Heart left ventricle (tissue), 13 donors: ENCODE measurements around the gene MASTL.

Experiments
- POLR2A ChIP-seq, 2 donors: fragments of 450-650 bp; IDR thresholded peaks; one replicate each; pipeline ENCODE4 v1.6.1; 2017; ENCODE audit warnings: antibody characterized with exemption in 2 of 2, mild to moderate bottlenecking in 2 of 2, moderate library complexity in 2 of 2
- TF ChIP-seq, protein P1 (sequence below), 12 donors: fragments of 200-600 bp; sonication (generic) in 4 of 12; IDR thresholded peaks; one replicate each; pipeline versions ENCODE4 v1.5.0 to v1.8.0; 2018 to 2022; ENCODE audit warnings: antibody characterized with exemption in 12 of 12, mild to moderate bottlenecking in 5 of 12
- donor health status: ischemic (EF 13 %, LVEDD 7.1; RV severe dilation, severe dysfunction).
- donor health status: DM: no; HTN: yes; CAD: no.
- donor health status: DM: no; HTN: no; CAD: no.
- donor health status: ischemic (EF 25% LVEDD 6.9; RV normal size, moderate dysfunction).
- donor health status: ischemic (EF 25% LVEDD 5.7; RV mildly dilated, moderate dysfunction).
- donor health status: ischemic (EF 35%, LVEDD 5.7; RV mildly dilated, moderate dysfunction).
- donor health status: nonischemic (EF 11% LVEDD 7.7; RV severe dilation, severe dysfunction).
- donor health status: DM: yes; HTN: yes; CAD: no.
- donor health status: PGD.
- donor health status: ischemic (EF 29% LVEDD 5.4; RV normal size, mild dysfunction).
- donor health status: nonischemic (EF 23%, LVEDD 6.1; RV moderate dilation, normal function).

DNA sequence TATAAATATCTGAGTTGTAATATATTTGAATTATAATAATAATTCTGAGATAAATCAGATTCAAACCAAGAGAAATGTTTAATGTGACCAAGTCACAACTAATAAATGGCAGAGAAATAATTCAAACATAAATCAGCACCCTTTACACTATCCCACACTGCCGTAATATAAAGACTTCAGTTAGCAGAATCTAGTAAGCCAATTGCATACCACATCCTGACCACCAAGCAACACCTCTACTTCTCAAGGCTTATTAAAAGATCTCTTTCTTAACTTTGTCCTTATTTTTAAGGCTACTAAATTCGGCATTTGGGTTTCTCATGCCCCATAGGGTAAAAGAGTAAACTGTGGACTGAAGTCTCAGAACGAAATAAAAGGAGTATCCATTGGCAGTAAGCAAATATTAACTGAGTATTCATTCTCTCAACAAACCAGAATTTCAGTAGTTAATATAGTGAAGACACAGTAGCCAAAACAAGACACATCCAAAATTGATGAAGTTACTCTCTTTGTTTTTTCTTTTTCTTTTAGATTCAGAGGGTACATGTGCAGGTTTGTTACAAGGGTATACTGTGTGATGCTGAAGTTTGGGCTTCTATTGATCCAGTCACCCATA, 70.6 kb downstream of the MASTL start:
- TF ChIP-seq, protein P1, sequence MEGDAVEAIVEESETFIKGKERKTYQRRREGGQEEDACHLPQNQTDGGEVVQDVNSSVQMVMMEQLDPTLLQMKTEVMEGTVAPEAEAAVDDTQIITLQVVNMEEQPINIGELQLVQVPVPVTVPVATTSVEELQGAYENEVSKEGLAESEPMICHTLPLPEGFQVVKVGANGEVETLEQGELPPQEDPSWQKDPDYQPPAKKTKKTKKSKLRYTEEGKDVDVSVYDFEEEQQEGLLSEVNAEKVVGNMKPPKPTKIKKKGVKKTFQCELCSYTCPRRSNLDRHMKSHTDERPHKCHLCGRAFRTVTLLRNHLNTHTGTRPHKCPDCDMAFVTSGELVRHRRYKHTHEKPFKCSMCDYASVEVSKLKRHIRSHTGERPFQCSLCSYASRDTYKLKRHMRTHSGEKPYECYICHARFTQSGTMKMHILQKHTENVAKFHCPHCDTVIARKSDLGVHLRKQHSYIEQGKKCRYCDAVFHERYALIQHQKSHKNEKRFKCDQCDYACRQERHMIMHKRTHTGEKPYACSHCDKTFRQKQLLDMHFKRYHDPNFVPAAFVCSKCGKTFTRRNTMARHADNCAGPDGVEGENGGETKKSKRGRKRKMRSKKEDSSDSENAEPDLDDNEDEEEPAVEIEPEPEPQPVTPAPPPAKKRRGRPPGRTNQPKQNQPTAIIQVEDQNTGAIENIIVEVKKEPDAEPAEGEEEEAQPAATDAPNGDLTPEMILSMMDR (IDR thresholded peaks at IDR 0.05), result no peak
- no peak for TF ChIP-seq POLR2A (IDR thresholded peaks at IDR 0.05)
